ENCODE data around the gene IFNLR1. TPM values are rescaled to one million over a fixed set of nuclear protein-coding genes. Genes with fewer than 3 reads are reported as not detected.

The IFNLR1 gene
- total RNA-seq, 1 experiment from 2014 or later: 9.6 TPM

DNA sequence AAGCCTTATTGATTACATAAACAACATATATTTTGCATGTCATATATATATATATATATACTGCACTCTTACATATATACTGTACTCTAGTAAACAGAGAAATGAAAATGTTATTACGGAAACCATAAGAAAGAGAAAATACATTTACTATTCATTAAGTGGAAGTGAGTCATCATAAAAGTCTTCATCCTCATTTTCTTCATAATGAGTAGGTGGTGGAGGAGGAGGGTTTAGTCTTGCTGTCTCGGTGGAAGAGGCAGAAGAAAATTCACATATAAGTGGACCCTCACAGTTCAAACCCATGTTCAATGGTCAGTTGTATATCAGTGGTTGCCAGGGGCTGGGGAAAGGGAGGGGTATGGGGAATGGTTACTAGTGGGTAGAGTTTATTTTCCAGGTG lies 8.0 kb upstream of the IFNLR1 start:
- Mint-ChIP-seq H3K4me1 (peaks cover 7 to 11% of the 10 kb centered on the region in 2 experiments), H3K4me3 (no peak overlapping the region)
- no peak overlapping the region for H3K56ac ChIP-seq (ENCODE audit: insufficient read length, low read depth, low read length)

More for the DNA sequence above, 8.0 kb upstream of the IFNLR1 start:
- DNase-seq: no peak
- Histone ChIP-seq H4K5ac (ENCODE audit: insufficient read length, low read depth, low read length) (no peak overlapping the region), H4K91ac (ENCODE audit: insufficient read length, low read depth, low read length) (no peak overlapping the region), H3K4ac (ENCODE audit: low read depth, low read length) (no peak overlapping the region), H3K27ac (ENCODE audit: insufficient read length, low read depth, low read length) (no peak overlapping the region), H4K8ac (replicated peaks; ENCODE audit: insufficient read length, low read depth, low read length) (no peak overlapping the region), H3K14ac (ENCODE audit: insufficient read depth, low read length) (no peak overlapping the region), H2BK20ac (ENCODE audit: low read depth, low read length, poor library complexity, severe bottlenecking) (no peak overlapping the region), H2BK5ac (ENCODE audit: insufficient read length, low read length) (no peak overlapping the region), H3K23me2 (ENCODE audit: insufficient read length, low read depth, low read length, poor library complexity, severe bottlenecking) (no peaks in the 10 kb centered on the region), H2BK15ac (ENCODE audit: low read depth, low read length) (no peak overlapping the region), H2BK120ac (ENCODE audit: low read depth, low read length, poor library complexity, severe bottlenecking) (no peak overlapping the region), H3K79me1 (ENCODE audit: insufficient read depth, low read depth, low read length, poor library complexity, severe bottlenecking) (no peaks in the 10 kb centered on the region), H3K9me3 (ENCODE audit: control insufficient read depth, low read depth, low read length) (no peaks in the 10 kb centered on the region), H3K18ac (ENCODE audit: insufficient read length, low read depth, low read length) (no peak overlapping the region), H3K79me2 (ENCODE audit: insufficient read depth, low read length) (no peaks in the 10 kb centered on the region), H4K20me1 (ENCODE audit: control insufficient read depth, insufficient read depth, insufficient read length) (no peaks in the 10 kb centered on the region), H3K4me2 (ENCODE audit: insufficient read depth, insufficient read length, low read length) (no peak overlapping the region), H2AK5ac (ENCODE audit: insufficient read length, low read length) (no peak overlapping the region), H3T11ph (ENCODE audit: low read length) (no peak overlapping the region), H2AFZ (ENCODE audit: low read length) (no peak overlapping the region), H3K9ac (ENCODE audit: extremely low read depth, insufficient read length, low read length) (no peak overlapping the region), H3K4me1 (ENCODE audit: insufficient read depth, low read length) (no peaks in the 10 kb centered on the region), H3K27me3 (ENCODE audit: insufficient read depth, low read length) (no peaks in the 10 kb centered on the region), H3K23ac (ENCODE audit: insufficient read length, low read depth, low read length) (no peak overlapping the region), H2BK12ac (ENCODE audit: insufficient read length, low read depth, low read length) (no peak overlapping the region)
- no peaks in the 10 kb centered on the region for H3K9me3 Mint-ChIP-seq
- H3K36me3 Mint-ChIP-seq (ENCODE audit: insufficient read depth in 1 of 3, low read depth in 3 of 3): no peaks in the 10 kb centered on the region
- TF ChIP-seq, protein P1, sequence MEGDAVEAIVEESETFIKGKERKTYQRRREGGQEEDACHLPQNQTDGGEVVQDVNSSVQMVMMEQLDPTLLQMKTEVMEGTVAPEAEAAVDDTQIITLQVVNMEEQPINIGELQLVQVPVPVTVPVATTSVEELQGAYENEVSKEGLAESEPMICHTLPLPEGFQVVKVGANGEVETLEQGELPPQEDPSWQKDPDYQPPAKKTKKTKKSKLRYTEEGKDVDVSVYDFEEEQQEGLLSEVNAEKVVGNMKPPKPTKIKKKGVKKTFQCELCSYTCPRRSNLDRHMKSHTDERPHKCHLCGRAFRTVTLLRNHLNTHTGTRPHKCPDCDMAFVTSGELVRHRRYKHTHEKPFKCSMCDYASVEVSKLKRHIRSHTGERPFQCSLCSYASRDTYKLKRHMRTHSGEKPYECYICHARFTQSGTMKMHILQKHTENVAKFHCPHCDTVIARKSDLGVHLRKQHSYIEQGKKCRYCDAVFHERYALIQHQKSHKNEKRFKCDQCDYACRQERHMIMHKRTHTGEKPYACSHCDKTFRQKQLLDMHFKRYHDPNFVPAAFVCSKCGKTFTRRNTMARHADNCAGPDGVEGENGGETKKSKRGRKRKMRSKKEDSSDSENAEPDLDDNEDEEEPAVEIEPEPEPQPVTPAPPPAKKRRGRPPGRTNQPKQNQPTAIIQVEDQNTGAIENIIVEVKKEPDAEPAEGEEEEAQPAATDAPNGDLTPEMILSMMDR (conservative IDR thresholded peaks at IDR 0.05): no peak
- H3K27ac Mint-ChIP-seq: no peak overlapping the region
- peaks cover 1% of the 10 kb centered on the region for H3K27me3 Mint-ChIP-seq (ENCODE audit: low read depth)
- no CpG with 5 or more reads among the region's 2 CpGs for WGBS (ENCODE audit: extremely low coverage, insufficient read length, low lambda C conversion rate)

All from H9 (cell line).